GM04503 (cell line): Measurements from ENCODE around the gene GTPBP6.
"Not testable (repeated sequence)": the region's sequence is repeated elsewhere in the genome, so short reads cannot be mapped to it uniquely, and the experiment has no call there.

Experiments
- DNase-seq: peaks from one replicate; pipeline ENCODE4 v3.0.0-alpha.2; 2012; ENCODE audit warnings: low read depth

Gene GTPBP6

DNA sequence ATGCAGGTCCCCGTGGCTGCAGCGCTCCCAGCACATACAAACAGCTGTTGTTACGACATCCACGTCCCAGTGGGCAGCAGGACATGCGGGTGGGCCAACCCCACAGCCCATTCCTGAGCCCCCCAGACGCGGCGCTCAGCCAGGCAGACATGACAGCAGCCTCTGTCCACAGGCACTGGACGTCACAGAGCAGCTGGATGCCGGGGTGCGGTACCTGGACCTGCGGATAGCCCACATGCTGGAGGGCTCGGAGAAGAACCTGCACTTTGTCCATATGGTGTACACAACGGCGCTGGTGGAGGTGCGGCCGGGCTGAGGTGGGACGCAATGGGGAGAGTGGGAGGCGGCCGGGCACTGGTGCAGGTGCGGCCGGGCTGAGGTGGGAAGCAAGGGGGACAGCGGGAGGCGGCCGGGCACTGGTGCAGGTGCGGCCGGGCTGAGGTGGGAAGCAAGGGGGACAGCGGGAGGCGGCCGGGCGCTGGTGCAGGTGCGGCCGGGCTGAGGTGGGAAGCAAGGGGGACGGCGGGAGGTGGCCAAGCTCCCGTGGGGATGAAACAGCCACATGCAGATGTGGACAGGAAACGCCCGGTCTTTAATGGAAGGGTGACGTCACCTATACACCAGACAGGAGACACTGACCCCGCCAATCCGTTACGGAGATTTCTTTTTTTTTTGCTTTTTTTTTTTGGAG, 28.0 kb downstream of the GTPBP6 start:
- no peak for DNase-seq

- no peak for DNase-seq
These were observed 30.0 kb downstream of the GTPBP6 start for GRCh38 chrX:288561-288991.

DNA sequence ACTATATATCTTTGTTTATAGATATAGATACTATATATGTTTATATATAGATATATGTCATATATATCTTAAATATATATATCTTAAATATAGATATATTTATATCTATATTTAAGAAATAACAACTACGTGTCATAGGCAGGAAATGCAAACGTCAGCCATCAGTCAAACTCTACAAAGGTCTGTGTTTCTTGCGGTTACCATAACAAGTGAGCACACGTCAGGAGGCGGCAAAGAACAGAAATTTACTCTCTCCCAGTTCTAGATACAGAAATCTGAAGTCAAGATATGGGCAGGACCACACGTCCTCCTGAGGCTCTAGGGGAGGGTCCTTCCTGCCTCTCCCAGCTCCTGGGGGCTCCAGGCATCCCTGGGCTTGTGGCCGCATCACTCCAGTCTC, 30.9 kb downstream of the GTPBP6 start:
- DNase-seq: no peak

- DNase-seq: no peak
These were observed 33.4 kb downstream of the GTPBP6 start for GRCh38 chrX:285076-285677.

DNA sequence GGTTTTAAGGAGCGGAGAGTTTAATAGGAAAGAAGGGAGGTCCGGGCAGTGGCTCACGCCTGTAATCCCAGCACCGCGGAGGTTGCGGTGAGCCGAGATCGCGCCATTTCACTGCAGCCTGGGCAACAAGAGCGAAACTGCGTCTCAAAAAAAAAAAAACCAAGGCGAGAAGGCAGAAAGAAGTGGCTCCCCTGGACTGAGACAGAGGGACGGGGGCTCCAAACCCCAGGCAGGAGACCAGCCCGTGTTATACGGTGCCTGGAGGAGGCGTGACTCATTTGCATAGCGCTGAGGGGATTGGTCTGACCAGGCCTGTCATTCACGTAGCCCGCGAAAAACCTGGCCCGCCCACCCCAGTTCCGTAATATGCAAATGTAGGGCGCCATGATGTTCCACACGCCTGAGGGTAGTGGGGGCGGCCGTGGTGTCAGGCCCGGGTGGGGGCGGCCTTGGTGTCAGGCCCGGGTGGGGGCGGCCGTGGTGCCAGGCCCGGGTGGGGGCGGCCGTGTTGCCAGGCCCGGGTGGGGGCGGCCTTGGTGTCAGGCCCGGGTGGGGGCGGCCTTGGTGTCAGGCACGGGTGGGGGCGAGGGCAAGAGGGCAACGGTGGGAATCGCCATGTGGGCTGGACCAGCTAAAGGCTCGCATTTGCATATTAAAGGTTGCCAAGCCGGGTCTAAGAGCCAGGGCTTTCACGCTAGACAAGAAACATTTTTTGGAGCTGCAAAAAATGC, 35.3 kb downstream of the GTPBP6 start:
- DNase-seq: peak; percentile 35

DNA sequence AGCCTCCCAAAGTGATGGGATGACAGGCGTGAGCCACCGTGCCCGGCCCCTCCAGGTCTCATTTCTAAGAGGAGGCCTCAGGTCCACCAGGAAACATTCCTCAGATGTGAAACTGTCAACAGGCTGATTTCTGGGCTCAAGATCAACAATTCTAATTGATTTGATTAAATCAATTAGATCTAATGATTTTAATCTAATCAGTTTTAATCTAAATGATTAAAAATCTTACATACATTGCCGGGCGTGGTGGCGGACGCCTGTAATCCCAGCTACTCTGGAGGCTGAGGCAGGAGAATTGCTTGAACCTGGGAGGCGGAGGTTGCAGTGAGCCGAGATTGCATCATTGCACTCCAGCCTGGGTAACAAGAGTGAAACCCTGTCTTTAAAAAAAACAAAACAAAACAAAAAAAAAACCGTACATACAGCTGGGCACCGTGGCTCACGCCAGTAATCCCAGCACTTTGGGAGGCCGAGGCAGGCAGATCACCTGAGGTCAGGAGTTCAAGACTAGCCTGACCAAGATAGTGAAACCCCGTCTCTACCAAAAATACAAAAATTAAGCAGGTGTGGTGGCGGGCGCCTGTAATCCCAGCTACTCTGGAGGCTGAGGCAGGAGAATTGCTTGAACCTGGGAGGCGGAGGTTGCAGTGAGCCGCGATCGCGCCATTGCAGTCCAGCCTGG, 36.5 kb downstream of the GTPBP6 start:
- DNase-seq: not testable (repeated sequence)

DNA sequence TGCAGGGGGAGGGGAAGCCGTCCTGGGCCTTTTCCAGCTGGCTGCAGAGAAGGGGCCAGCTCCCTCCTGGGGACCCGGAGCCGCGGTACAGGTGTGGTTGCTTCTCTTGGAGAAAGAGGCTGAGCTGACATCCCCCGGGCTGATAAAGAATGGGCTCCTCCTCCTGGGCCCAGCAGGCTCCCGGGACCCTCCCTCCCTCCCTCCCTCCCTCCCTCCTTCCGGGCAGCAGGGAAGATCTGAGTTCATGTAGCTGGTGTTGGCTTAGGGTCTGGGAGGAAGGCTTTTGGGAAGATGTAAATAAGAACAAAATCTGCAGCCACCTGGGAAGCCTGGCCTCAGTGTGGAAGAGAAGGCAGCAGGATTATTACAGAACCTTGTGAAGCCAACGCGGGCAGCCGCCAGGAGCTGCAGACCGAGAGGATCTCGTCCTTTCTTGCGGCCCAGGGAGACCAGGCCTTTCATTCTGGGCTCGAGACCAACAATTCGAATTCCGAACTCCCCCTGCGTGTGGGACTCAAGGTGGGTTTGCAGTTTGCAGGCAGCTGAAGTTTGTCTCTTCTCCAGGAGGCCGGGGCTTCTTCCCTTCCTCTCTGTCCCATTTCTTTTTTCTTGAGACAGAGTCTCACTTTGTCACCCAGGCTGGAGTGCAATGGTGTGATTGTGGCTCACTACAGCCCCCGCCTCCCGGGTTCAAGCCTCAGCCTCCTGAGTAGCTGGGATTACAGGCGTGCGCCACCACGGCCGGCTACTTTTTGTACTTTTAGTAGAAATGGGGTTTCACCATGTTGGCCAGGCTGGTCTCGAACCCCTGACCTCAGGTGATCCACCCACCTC, 37.2 kb downstream of the GTPBP6 start, which contains the start of gene PLCXD1:
Gene PLCXD1, plus strand, starts transcription at position 216 of the 834 bp plus-strand sequence. CDS start 2,807 bp downstream, outside the sequence.
- DNase-seq: no peak

DNA sequence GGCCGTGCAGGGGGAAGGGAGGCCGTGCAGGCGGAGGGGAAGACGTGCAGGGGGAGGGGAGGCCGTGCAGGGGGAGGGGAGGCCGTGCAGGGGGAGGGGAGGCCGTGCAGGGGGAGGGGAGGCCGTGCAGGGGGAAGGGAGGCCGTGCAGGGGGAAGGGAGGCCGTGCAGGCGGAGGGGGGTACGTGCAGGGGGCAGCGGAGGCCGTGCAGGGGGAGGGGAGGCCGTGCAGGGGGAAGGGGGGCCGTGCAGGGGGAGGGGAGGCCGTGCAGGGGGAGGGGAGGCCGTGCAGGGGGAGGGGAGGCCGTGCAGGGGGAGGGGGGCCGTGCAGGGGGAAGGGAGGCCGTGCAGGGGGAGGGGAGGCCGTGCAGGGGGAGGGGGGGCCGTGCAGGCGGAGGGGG, 37.9 kb downstream of the GTPBP6 start:
- not testable (repeated sequence) for DNase-seq

GRCh38 chrX:279757-280604, 38.6 kb downstream of the GTPBP6 start:
- not testable (repeated sequence) for DNase-seq

DNA sequence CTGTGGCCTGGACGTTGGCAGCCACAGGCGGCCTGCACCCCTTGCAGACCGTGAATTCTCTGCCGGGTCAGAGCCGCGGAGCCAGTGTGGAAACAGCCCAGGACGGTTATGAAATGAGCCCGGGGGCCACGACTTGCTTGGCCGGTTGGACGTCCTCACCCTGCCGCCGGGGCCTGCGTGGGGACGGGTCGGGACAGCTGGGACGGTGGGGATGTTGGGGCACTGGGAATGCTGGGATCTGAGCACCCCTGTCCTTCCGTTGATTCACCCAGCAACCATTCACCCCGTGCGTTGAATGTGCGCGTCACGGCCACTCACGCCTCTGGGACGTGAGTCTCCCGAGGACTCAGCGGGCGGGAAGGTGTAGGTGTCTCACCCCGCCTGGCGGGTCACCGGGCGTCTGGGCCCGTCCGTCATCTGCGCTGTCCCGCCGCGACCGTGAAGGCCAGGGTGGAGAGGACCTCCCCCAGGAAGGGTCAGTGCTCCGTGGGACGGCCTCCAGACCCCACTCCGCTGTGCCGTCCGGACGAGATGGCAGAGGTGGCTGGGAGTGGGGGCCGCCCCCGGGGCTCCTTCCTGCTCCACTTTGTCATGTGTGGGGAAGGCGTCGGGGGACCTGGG, 41.9 kb downstream of the GTPBP6 start:
- no peak for DNase-seq

- no peak for DNase-seq
These were observed 42.5 kb downstream of the GTPBP6 start for GRCh38 chrX:275967-276580.

DNA sequence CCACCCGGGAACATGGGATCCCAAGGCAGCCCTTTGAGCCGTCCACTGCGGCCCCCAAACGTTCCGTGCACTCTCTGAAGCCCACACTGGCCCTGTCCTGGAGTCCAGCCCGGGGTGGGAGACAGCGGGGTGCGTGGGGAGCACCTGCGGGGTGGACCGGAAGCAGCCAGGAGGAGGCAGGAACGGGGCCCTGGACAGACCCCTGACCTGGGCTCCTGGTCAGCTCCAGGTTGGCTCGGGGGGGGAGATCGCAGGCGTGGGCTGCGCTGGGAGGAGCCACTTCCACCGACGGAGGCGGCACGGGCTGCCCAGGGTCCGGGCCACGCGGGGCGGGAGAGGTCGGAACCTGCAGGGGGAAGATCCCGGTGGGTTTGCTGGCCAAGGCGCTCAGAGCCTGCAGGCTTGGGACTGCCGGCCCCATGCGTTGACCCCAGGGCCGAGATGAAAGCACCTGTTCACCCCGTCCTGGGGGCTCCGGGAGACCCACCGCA, 43.1 kb downstream of the GTPBP6 start:
- DNase-seq: no peak

- DNase-seq: no peak
These were observed 43.6 kb downstream of the GTPBP6 start for GRCh38 chrX:274904-275475.

- DNase-seq: no peak
These were observed 47.7 kb downstream of the GTPBP6 start for GRCh38 chrX:270848-271367.

- DNase-seq: no peak
These were observed 50.8 kb downstream of the GTPBP6 start for GRCh38 chrX:267771-268261.

DNA sequence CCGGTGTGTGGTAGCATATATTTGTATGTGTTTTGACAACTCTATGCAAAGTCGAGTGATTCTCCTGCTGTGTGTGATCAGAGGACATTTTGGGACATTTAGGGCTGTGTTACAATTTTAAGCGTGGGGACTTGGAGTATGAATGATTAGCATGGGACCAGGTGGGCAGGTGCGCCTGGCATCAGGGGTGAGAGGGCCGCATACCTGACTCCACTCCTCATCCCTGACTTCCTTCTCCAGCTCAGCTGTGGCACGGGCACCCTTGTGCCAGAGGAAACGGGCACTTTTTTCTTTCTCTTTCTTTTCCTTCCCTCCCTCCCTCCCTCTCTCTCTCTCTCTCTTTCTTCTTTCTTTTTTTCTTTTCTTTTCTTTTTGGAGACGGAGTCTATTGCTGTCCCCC, 53.1 kb downstream of the GTPBP6 start:
- no peak for DNase-seq

- DNase-seq: no peak
These were observed 53.8 kb downstream of the GTPBP6 start for GRCh38 chrX:264634-265455.

DNA sequence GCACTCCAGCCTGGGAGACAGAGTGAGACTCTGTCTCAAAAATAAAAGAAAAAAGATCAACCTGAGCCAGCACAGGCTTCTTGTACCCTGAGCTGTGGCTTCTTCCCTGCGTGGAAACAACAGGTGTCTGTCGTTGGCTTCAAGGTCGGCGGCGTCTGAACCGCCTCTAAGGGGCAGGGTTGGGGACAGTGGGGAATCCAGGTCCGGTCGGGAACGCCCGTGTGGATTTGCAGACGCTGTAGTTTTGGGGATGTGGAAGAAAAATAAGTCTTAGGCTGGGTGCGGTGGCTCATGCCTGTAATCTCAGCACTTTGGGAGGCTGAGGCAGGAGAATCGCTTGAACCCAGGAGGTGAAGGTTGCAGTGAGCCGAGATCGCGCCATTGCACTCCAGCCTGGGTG, 54.6 kb downstream of the GTPBP6 start:
- DNase-seq: not testable (repeated sequence)
